GM19328 (cell line): Measurements from ENCODE around the gene KIAA0319L.

Experiments used
- ATAC-seq: cut with Tn5 transposase; IDR thresholded peaks from one replicate; pipeline ENCODE4 v1.9.1; 2021; ENCODE audit warnings: mild to moderate bottlenecking, moderate library complexity; ENCODE audit not compliant: unreplicated experiment

KIAA0319L gene

GRCh38 chr1:35449334-35450008, 107.7 kb downstream of the KIAA0319L start:
- no peak for ATAC-seq

DNA sequence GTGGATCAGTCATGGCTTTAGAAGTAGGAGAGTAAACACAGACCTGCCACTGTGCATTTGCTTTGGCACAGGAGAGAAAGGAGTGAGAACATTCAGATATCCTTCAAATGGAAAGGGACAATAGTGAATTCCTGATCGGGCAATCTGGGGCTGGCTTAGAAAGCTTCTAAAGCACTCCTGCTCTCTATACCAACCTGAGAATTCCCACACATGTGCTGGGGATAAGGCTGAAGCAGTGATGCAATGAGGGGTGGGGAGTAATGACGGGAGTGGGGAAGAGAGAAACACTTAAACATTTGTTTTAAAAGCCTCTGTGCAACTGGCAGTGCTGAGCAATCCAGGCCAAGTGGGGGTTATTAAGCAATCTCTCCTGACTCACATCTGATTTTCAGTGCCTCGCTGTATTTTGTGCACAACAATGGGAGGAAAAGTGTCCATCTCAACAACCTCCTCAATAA, 108.8 kb downstream of the KIAA0319L start:
- no peak for ATAC-seq

DNA sequence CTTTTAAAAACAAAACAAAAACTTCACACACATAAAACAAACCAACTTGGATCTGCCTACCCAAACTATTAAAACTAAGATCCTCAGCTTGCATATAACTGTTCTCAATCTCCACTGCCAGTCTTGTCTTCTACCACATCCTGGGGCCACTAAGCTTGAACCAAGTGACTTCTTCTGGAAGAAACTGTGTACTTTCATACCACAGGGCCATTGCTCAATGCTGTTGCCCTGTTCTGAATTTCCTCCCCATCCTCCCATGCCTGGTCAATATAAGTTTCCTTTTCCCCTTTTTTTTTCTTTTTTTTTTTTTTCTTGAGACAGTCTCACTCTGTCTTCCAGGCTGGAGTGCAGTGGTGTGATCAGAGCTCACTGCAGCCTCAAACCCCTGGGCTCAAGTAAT, 109.9 kb downstream of the KIAA0319L start:
- ATAC-seq, result no peak

DNA sequence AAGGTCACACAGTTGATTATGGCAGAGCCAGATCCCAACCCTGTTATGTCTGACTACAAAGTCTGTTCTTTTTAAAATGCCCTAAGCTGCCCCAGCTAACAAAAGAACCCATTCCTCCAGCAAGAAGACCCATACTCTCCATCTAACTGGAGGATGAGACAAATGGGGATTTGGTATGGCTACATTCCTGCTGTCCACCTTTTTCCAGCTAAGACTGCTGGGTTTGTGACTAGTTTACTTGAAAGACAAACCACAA, 112.8 kb downstream of the KIAA0319L start:
- no peak for ATAC-seq

GRCh38 chr1:35443768-35444518, 113.3 kb downstream of the KIAA0319L start:
- ATAC-seq, result no peak

DNA sequence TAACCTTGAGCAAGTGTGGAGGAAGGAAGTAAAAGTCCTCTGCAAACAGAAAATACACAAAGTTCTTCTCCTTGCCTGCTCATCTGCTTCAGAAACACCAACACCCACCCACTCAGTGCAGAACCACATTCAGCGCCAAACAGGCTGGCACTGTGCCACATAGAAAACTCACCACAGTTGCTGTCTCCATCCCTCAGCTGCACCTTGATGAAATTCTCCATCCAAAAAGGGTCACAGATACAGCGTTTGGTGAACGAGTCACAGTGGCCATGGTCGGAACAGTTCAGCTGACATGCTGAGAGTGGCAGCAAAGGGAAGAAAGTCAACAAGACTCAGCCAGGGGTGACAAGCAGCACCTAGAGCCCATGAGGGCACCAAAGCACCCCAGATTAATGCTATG, 114.5 kb downstream of the KIAA0319L start:
- ATAC-seq, result no peak

- ATAC-seq, result no peak
Measured at GRCh38 chr1:35441926-35442579, 115.2 kb downstream of the KIAA0319L start.

- no peak for ATAC-seq
Measured at GRCh38 chr1:35439626-35440025, 117.6 kb downstream of the KIAA0319L start.

- ATAC-seq, result no peak
Measured at GRCh38 chr1:35437200-35437599, 120.0 kb downstream of the KIAA0319L start.

GRCh38 chr1:35436078-35436477, 121.1 kb downstream of the KIAA0319L start:
- ATAC-seq, result no peak

DNA sequence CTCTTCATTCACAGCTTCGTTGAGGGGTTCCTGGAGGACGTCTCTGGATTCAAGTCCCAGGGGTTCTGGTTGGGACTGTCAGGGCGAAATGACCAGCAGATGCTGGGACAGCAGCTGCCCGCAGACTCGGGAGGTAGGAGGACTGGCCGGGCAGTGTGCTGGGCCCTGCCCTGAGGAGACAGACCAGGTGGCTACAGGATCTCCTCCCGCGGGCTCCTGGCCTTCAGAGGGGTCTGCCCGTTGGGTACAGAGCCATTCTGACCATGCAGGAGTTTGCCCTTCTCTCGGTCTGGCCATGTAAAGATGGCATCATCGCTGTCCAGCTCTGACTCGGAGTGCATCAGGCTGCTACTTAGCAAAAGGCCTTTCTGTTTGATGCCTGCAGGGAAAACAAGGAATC, 122.5 kb downstream of the KIAA0319L start:
- no peak for ATAC-seq

DNA sequence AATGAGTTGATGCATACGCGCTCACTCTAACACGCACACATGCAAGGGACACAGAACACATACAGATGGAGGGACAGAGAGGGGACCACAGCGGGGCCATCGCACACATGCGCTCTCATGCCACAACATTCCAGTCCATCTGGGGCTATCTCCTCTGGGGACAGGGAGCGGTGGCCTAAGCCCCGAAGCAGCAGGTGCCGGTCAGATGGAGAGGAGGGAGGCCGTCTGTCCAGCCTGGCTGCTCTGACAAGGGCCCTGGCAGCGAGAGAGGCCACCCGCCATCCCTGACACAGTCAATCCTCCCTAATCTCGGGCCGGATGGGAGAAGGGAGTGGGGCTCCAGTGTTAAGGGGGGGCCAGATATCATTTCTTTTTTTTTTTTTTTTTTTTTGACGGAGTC, 123.5 kb downstream of the KIAA0319L start:
- no peak for ATAC-seq

GRCh38 chr1:35432231-35432630, 125.0 kb downstream of the KIAA0319L start:
- no peak for ATAC-seq

GRCh38 chr1:35431173-35431599, 126.0 kb downstream of the KIAA0319L start:
- no peak for ATAC-seq

DNA sequence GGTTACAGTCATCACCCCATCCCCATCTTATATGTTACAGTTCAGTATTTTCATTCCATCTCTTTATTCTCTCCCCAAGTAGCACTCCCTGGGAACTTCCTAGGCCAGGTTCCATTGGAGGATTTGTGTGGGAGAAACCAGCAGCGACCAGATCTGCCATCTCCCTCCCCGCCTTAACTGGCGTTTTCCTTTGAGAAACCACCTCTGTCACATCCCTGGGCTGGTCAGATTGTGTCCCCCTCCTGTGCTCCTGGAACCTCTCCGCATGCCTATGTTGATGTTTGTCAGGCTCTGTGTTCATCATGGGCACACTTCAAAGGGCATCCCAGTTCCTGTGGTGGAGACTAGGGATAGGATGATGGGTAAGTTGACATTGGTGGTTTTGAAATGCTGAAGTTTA, 126.4 kb downstream of the KIAA0319L start:
- ATAC-seq, result no peak

GRCh38 chr1:35428360-35428759, 128.8 kb downstream of the KIAA0319L start:
- no peak for ATAC-seq

DNA sequence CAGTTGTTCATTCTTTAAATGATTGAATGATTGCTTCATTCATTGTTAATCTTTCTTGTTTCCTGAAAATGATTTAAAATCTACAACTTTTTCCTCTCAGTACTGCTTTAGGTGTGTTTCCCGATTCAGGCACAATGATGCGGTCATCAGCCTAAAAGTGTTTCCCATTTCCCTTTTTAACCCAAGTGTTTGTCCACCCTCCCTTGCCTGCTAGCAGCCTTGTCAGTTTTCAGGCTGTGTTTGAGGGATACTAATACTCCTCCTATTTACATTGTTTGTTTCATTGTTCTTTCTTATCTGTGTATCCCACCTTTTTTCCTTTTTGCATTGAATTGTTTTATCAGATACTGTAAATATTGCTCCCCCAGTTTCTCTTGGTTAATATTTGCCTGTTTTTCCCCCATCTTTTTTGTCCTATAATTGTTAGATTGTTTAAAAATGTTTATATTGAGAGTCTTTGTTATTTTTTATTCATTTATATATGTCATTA, 131.1 kb downstream of the KIAA0319L start:
- no peak for ATAC-seq

- no peak for ATAC-seq
Measured at GRCh38 chr1:35408925-35409324, 148.3 kb downstream of the KIAA0319L start.

DNA sequence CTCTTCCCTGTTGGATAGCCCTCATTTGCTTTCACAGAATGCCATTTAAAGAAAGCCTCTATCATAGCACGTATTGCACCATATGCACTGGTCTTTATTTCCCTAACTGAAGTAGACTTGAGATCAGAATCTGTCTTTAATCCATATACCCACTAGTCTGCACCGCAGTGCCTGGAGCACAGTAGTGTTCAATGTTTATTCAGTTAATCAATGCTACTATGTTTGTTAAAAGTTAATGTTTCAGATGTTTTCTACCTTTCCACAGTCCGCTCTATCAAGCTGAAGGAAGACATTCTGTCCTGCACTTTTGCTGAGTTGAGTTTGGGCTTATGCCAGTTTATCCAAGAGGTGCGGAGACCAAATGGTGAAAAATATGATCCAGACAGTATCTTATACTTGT, 149.5 kb downstream of the KIAA0319L start:
- ATAC-seq, result no peak

GRCh38 chr1:35406103-35406502, 151.1 kb downstream of the KIAA0319L start:
- ATAC-seq, result no peak

DNA sequence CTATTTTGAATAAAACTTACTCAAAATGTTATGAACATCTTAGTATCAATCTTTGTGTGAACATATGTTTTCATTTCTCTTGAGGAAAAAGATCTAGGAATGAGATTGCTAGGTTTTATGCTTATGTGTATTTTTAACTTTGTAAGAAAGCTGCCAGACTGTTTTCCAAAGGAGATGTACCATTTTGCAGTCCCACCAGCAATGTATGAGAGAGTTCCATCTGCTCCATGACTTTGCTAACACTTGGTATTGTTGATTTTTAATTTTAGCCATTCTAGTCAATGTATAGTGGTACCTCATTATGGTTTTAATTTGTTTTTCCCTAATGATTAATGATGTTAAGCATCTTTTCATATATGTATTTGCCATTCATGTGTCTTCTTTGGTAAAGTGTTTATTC, 156.2 kb downstream of the KIAA0319L start:
- no peak for ATAC-seq

DNA sequence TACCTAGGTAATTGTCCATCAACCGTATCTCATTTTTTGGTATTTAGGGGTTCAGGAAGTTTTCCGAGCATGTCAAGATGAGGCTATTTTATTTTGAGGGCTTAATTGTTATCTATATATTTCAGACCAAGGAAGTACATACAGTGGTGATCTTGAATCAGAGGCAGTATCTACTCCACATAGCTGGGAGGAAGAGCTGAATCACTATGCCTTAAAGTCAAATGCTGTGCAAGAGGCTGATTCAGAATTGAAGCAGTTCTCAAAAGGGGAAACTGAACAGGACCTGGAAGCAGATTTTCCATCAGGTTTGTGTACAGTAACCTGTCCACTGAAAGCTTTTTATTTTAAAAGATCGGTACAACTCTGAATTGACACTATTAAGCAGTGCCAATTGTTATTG, 158.5 kb downstream of the KIAA0319L start:
- ATAC-seq, result no peak
